Upper lobe of right lung (tissue), 1 donor: ENCODE data around the gene ADORA3. TPM values are rescaled to one million over a fixed set of nuclear protein-coding genes. Genes with fewer than 3 reads are reported as not detected.

Source experiments
- ATAC-seq: fragments of 200-7000 bp; cut with Tn5 transposase; one replicate; pipeline ENCODE4 v1.9.1; 2020; ENCODE audit warnings: mild to moderate bottlenecking, moderate library complexity
- DNase-seq: peaks from one replicate; pipeline ENCODE4 v3.0.0-alpha.2; 2020
- H3K27ac ChIP-seq: fragments of 200-600 bp; one replicate; pipeline ENCODE4 v1.8.0; 2022
- H3K27me3 ChIP-seq: fragments of 200-600 bp; one replicate; pipeline ENCODE4 v1.8.0; 2022; ENCODE audit warnings: mild to moderate bottlenecking
- H3K36me3 ChIP-seq: fragments of 200-600 bp; one replicate; pipeline ENCODE4 v1.8.0; 2022
- H3K4me1 ChIP-seq: fragments of 200-600 bp; one replicate; pipeline ENCODE4 v1.8.0; 2022
- H3K4me3 ChIP-seq: fragments of 200-600 bp; one replicate; pipeline ENCODE4 v1.8.0; 2022; ENCODE audit warnings: mild to moderate bottlenecking
- H3K9me3 ChIP-seq: fragments of 200-600 bp; one replicate; pipeline ENCODE4 v1.8.0; 2022
- intact Hi-C: fragments of 100-400 bp; cut with DNase I; formaldehyde crosslinking; loops from one replicate; pipeline ENCODE4 v1.11.0; 2022
- total RNA-seq: library from RNA; stranded (reverse); fragmentation: NEBNext Ultra II Directional; extraction: Animal tissue kit (Norgen Biotek cat#: 25700); gene quantifications from one replicate; pipeline ENCODE4 v1.2.1, GENCODE V29; 2021
- TF ChIP-seq, protein P1 (sequence below): fragments of 200-600 bp; IDR thresholded peaks from one replicate; pipeline ENCODE4 v1.8.0; 2022; ENCODE audit warnings: antibody characterized with exemption
- donor health status: DM: no; HTN: yes; CAD: no; lungs with severe emphysema.

The ADORA3 gene
- total RNA-seq, 1 donor from 2014 or later: 9.3 TPM

- H3K4me3 ChIP-seq: no peak overlapping the region
- no peaks in the 10 kb centered on the region for H3K36me3 ChIP-seq
- no peaks in the 10 kb centered on the region for H3K27me3 ChIP-seq
- no peaks in the 10 kb centered on the region for H3K9me3 ChIP-seq
- intact Hi-C loops: no loop called here
- TF ChIP-seq, protein P1, sequence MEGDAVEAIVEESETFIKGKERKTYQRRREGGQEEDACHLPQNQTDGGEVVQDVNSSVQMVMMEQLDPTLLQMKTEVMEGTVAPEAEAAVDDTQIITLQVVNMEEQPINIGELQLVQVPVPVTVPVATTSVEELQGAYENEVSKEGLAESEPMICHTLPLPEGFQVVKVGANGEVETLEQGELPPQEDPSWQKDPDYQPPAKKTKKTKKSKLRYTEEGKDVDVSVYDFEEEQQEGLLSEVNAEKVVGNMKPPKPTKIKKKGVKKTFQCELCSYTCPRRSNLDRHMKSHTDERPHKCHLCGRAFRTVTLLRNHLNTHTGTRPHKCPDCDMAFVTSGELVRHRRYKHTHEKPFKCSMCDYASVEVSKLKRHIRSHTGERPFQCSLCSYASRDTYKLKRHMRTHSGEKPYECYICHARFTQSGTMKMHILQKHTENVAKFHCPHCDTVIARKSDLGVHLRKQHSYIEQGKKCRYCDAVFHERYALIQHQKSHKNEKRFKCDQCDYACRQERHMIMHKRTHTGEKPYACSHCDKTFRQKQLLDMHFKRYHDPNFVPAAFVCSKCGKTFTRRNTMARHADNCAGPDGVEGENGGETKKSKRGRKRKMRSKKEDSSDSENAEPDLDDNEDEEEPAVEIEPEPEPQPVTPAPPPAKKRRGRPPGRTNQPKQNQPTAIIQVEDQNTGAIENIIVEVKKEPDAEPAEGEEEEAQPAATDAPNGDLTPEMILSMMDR: no peak
- H3K4me1 ChIP-seq: peaks cover 52% of the 10 kb centered on the region
- DNase-seq (peak; percentile 66), ATAC-seq (no peak)
- H3K27ac ChIP-seq: no peak overlapping the region
Observed at GRCh38 chr1:111512132-111512889, 8.9 kb upstream of the ADORA3 start.

DNA sequence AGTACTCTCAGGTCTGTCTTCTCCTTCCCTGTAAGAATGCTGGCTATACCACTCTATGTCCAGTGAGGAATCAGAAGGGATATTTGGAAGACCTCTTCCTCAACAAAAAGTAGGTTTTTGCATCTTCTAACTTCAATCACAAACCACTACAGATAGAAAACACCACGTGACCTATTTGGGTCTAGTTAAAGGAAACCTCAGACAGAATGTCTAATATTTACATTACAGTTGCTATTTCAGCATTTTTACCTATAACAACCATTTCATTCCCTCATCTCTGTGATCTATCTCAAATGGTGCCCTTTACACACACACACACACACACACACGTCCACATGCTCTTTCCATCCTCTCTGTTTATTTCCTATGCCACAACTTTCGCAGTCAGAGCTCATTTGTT lies 7.9 kb upstream of the ADORA3 start:
- intact Hi-C loops: no loop called here
- Histone ChIP-seq H3K9me3 (no peaks in the 10 kb centered on the region), H3K4me1 (peaks cover 56% of the 10 kb centered on the region), H3K36me3 (no peaks in the 10 kb centered on the region), H3K4me3 (no peak overlapping the region), H3K27ac (no peak overlapping the region), H3K27me3 (no peaks in the 10 kb centered on the region)
- ATAC-seq (no peak), DNase-seq (no peak)
- TF ChIP-seq, protein P1: no peak

- H3K27ac ChIP-seq: no peak overlapping the region
- intact Hi-C loops: no loop called here
Observed at GRCh38 chr1:111509997-111510375, 6.6 kb upstream of the ADORA3 start.

DNA sequence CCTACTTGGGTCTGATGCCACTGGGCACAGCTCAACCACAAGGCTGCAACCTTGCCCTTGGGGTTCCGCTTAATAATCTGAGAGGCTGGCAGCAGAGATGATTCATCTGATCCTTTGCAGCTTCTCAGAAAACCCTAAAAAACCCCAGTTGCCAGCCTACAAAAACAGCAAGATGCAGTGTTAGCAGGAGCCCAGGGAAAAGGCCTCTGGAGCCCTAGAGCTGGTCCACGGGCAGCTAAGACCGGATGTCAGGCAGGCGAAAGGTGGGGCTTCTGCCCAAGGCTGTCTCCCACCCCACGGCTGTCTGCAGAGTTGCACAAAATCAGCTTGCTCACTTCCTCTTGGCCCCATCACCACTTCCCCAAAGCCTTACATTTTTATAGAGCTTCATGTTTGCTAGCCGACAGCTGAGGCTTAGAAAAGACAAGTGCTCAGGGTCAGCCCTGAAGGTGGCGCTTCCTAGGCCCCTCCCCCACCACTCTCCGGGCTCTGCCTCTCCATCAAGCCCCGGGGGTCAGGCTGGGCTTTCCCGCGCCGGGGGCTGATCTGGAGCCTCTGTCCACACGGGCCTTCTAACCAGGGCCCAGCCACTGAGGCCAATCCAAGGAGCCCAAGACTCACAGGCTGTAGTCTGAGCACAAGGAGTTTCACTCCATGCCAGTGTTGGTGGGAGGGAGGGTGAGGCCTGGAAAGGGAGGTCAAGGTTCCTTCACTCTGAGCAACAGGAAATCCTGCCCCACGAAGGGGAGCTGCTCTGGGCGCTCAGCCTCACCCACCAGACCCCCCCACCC lies 4.2 kb upstream of the ADORA3 start:
- Histone ChIP-seq H3K4me1 (peaks cover 58% of the 10 kb centered on the region), H3K27ac (peak overlapping the region; percentile 94), H3K27me3 (no peaks in the 10 kb centered on the region), H3K9me3 (no peaks in the 10 kb centered on the region), H3K36me3 (no peaks in the 10 kb centered on the region), H3K4me3 (peak overlapping the region; percentile 34)
- intact Hi-C loops: no loop called here
- DNase-seq: peak; percentile 90
- ATAC-seq: peak; percentile 80
- TF ChIP-seq, protein P1: no peak

More at GRCh38 chr1:111509997-111510375, 6.6 kb upstream of the ADORA3 start:
- TF ChIP-seq, protein P1: no peak
- Histone ChIP-seq H3K27me3 (no peaks in the 10 kb centered on the region), H3K4me1 (peaks cover 48% of the 10 kb centered on the region), H3K36me3 (no peaks in the 10 kb centered on the region), H3K4me3 (no peak overlapping the region), H3K9me3 (no peaks in the 10 kb centered on the region)
- DNase-seq (no peak), ATAC-seq (no peak)

- DNase-seq: no peak
- peak overlapping the region; percentile 94 for H3K27ac ChIP-seq
- H3K36me3 ChIP-seq: no peaks in the 10 kb centered on the region
- no peaks in the 10 kb centered on the region for H3K9me3 ChIP-seq
- no peak for ATAC-seq
- intact Hi-C loops: no loop called here
- no peak overlapping the region for H3K4me3 ChIP-seq
- no peaks in the 10 kb centered on the region for H3K27me3 ChIP-seq
- TF ChIP-seq, protein P1: no peak
- H3K4me1 ChIP-seq: peaks cover 58% of the 10 kb centered on the region
Observed at GRCh38 chr1:111506561-111506960, 3.1 kb upstream of the ADORA3 start.
